ENCODE results near the gene RNF166. TPM values are rescaled to one million over a fixed set of nuclear protein-coding genes. Genes with fewer than 3 reads are reported as not detected.

RNF166 gene
- total and polyA plus RNA-seq, 4 donors: 6.5 to 9.1 (median 7.6) TPM

GRCh38 chr16:88727871-88728270 lies 21.7 kb upstream of the RNF166 start:
- peaks cover 0 to 58% (median 26%) of the 10 kb centered on the region in 4 donors for H3K36me3 ChIP-seq (ENCODE audit: control insufficient read depth in 4 of 4, insufficient read depth in 3 of 4, low read depth in 1 of 4, low read length in 3 of 4)

More at GRCh38 chr16:88727871-88728270, 21.7 kb upstream of the RNF166 start:
- no peaks in the 10 kb centered on the region for H3K9me3 ChIP-seq (ENCODE audit: control insufficient read depth in 4 of 4, low read length in 3 of 4)
- H3K27ac ChIP-seq (ENCODE audit: low read depth in 1 of 2, low read length in 2 of 2): no peak overlapping the region
- TF ChIP-seq CTCF (IDR thresholded peaks at IDR 0.05; ENCODE audit: low read depth, low read length, missing input control) (no peak), YY1 (IDR thresholded peaks at IDR 0.05) (no peak), NR2F2 (IDR thresholded peaks at IDR 0.05) (no peak), RXRA (IDR thresholded peaks at IDR 0.05) (no peak), MAX (IDR thresholded peaks at IDR 0.05) (no peak), TAF1 (conservative IDR thresholded peaks at IDR 0.05) (no peak), ATF3 (IDR thresholded peaks at IDR 0.05) (no peak), JUND (IDR thresholded peaks at IDR 0.05) (no peak), SP1 (IDR thresholded peaks at IDR 0.05) (no peak), FOXA2 (IDR thresholded peaks at IDR 0.05) (no peak), HNF4A (conservative IDR thresholded peaks at IDR 0.05) (no peak), FOXA1 (IDR thresholded peaks at IDR 0.05) (no peak), ZBTB33 (IDR thresholded peaks at IDR 0.05) (no peak), REST (IDR thresholded peaks at IDR 0.05) (no peak), GABPA (IDR thresholded peaks at IDR 0.05 in 1 of 2, conservative IDR thresholded peaks at IDR 0.05 in 1 of 2) (no peak)
- H3K27me3 ChIP-seq (ENCODE audit: control insufficient read depth in 4 of 4, insufficient read depth in 4 of 4, low read length in 3 of 4): no peaks in the 10 kb centered on the region
- H3K4me1 ChIP-seq (ENCODE audit: control insufficient read depth in 4 of 4, insufficient read depth in 4 of 4, low read length in 3 of 4): no peaks in the 10 kb centered on the region
- no peak for DNase-seq (ENCODE audit: low spot score)
- no peak overlapping the region for H3K4me3 ChIP-seq (ENCODE audit: low read depth in 1 of 3, low read length in 3 of 3)
- WGBS: 88% methylated on average over 20 of the region's 20 CpGs
- H3K9ac ChIP-seq (ENCODE audit: low read depth in 1 of 2, low read length in 2 of 2): no peak overlapping the region
